ENCODE results near the gene ARHGAP40. TPM values are rescaled to one million over a fixed set of nuclear protein-coding genes. Genes with fewer than 3 reads are reported as not detected.
A peak's percentile ranks its signal among the peaks of the same experiment; 100 is the strongest.

Gene ARHGAP40
- total RNA-seq, 1 experiment from 2014 or later = not detected

GRCh38 chr20:38680500-38681306 lies 79.1 kb downstream of the ARHGAP40 start:
- DNase-seq (ENCODE audit: low spot score) = peak; percentile 68

DNA sequence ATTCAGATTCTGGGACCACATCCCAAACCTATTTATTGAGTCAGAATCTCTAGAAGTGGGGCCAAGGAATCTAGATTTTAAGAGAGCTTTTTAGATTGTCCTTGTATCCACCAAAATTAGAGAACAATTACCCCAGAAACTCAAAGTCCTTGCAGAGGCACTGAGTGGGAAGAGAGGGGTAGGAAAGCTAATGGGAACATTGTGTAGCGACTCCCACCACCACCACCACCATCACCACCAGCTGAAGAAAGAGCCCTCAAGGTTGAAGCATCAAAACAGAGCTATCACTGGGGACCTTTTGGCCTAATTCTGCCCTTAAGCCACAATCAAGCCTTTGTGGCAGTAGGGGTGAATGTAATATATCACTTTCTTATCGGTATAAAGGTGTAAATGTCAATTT lies 83.7 kb downstream of the ARHGAP40 start:
- DNase-seq (ENCODE audit: low spot score) = no peak

DNA sequence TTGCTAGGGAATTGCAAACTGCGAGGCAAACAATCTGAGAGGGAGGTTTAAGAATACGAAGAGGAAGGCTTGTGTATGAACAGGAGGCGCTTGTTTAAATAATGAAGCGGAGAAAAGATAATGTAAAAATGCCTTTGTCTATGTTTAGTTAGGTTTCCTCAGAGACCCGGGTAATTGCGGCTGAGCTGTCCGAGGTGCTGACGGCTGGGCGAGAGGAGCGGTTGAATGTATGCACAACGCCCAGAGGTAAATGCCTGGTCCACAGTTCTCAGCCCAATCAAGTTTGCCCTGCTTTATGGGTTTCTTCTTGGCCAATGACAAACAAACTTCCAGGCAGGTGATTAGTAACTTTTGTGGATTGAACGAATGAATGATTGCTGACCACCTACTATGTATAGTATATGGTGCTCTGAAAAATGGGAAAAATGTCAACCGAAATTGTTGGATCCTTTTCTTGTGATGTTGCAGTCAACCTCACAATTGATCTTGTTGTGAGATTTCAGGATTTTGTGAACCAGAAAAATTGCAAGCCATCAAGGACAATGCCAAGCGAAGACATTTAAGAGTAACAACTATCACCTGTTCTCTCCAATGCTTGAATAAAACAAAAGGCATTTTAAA lies 84.4 kb downstream of the ARHGAP40 start:
- DNase-seq (ENCODE audit: low spot score) = peak; percentile 44

DNA sequence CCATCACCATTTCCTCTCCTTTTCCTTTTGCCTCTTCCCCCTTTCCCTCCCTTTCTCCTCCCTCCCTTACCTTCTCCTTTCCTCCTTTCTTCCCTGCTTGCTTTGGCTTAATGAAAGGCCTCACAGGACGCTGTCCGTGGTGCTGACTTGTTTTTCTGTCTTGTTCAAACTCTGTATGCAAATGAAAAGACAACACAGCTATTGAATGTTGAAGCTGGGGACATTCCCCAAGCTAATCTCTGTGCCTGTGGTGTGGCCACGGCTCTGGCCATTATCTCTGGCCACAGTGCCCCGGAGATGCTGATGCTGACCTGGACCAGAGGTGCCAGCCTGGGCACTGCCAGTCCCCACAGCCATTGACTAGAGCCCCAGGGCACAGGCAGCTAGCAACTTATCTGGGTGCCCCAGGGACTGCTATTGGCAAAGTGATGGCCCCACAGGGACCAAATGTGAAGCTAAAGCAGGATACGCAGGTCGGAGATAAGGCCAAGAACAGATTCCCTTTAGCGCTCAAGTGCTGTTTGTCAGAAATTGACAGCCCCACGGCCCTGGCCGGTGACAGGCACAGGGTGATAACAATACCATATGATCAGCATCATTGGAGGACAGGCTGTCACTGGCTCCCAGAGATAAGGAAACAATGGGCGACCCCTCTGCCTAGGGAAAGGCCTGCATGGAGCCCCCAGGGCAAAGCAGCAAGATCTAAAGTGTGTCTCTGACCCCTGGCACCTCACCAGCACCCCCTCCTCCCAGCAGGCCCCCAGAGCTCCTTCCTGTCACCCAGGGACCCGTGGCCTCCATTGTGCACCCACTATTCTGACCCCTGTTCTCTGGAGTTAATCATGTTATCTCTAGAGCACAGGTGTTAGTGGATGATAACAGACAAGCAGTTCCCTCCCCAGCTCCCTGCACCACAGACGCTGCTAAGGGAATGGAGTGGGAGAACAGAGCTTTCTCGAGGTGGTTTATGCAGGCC lies 91.1 kb downstream of the ARHGAP40 start:
- DNase-seq (ENCODE audit: low spot score) = peak; percentile 68

DNA sequence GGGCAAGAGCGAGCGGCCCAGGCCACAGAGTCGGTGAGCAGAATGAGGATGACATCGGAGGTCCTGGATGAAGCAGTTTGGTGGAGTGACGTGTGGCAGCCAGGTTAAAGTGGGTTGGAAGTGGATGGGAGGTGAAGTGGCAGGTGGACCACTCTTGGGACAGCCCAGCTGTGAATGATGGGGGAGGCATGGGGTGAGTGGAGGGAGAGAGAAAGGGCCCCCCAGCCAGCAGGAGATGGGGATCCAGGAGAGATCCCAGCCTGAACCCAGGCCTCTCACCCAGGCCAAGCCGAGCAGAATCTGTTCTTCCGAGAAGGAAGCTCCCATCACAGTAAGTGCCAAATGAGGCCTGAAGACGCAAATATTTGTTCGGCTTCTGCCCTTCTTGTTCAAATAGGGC lies 95.7 kb downstream of the ARHGAP40 start:
- DNase-seq (ENCODE audit: low spot score) = no peak

DNA sequence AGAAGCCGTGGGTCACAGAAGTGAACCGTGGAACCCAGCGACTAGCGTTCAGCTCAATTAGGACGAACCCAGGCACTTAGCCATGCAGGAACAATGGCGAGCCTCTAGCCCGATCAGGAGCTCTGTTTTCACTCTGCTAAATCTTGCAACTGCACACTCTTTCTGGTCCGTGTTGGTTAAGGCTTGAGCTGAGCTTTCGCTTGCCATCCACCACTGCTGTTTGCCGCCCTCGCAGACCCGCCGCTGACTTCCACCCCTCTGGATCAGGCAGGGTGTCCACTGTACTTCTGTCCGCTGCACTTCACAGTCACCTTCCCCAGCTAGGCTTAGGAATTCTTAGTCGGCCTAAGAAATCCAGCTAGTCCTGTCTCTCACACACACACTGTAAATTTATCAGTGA lies 96.9 kb downstream of the ARHGAP40 start:
- DNase-seq (ENCODE audit: low spot score) = no peak

GRCh38 chr20:38700141-38700540 lies 98.5 kb downstream of the ARHGAP40 start:
- no peak for DNase-seq (ENCODE audit: low spot score)

Other genes with a start within 250 kb of the ARHGAP40 start
- 8.5 and 10.1 TPM in 2 replicates for gene SNHG17, start 166.5 kb upstream of the ARHGAP40 start, total RNA-seq (2014; rRNA removed; shearing (Covaris generic))
- 20.0 and 20.8 TPM in 2 replicates for gene RALGAPB, start 129.0 kb upstream of the ARHGAP40 start, total RNA-seq (2014; rRNA removed; shearing (Covaris generic))
- gene ADIG, start 20.6 kb upstream of the ARHGAP40 start, total RNA-seq (2014; rRNA removed; shearing (Covaris generic)) = not detected in 2 replicates
- not detected in 2 replicates for gene SLC32A1, start 122.7 kb downstream of the ARHGAP40 start, total RNA-seq (2014; rRNA removed; shearing (Covaris generic))
- gene ACTR5, start 146.7 kb downstream of the ARHGAP40 start, total RNA-seq (2014; rRNA removed; shearing (Covaris generic)) = 9.4 and 12.0 TPM in 2 replicates
- gene PPP1R16B, start 203.9 kb downstream of the ARHGAP40 start, total RNA-seq (2014; rRNA removed; shearing (Covaris generic)) = 0.14 TPM in 2 replicates